RPMI7951 (cell line): Measurements from ENCODE around the gene ZNF529. TPM values are rescaled to one million over a fixed set of nuclear protein-coding genes. Genes with fewer than 3 reads are reported as not detected.
"Not testable (repeated sequence)": the region's sequence is repeated elsewhere in the genome, so short reads cannot be mapped to it uniquely, and the experiment has no call there.

Experiments
- DNase-seq: peaks from one replicate; pipeline ENCODE4 v3.0.0-alpha.2; 2012; ENCODE audit warnings: low read depth
- total RNA-seq: library from RNA; depleted of rRNA; stranded (reverse); fragments of >200 nt; shearing (Covaris generic); gene quantifications from 2 replicates; pipeline ENCODE4 v1.2.3, GENCODE V29; 2014; rRNA removed

ZNF529 gene
- total RNA-seq: 7.3 and 8.9 TPM in 2 replicates

DNA sequence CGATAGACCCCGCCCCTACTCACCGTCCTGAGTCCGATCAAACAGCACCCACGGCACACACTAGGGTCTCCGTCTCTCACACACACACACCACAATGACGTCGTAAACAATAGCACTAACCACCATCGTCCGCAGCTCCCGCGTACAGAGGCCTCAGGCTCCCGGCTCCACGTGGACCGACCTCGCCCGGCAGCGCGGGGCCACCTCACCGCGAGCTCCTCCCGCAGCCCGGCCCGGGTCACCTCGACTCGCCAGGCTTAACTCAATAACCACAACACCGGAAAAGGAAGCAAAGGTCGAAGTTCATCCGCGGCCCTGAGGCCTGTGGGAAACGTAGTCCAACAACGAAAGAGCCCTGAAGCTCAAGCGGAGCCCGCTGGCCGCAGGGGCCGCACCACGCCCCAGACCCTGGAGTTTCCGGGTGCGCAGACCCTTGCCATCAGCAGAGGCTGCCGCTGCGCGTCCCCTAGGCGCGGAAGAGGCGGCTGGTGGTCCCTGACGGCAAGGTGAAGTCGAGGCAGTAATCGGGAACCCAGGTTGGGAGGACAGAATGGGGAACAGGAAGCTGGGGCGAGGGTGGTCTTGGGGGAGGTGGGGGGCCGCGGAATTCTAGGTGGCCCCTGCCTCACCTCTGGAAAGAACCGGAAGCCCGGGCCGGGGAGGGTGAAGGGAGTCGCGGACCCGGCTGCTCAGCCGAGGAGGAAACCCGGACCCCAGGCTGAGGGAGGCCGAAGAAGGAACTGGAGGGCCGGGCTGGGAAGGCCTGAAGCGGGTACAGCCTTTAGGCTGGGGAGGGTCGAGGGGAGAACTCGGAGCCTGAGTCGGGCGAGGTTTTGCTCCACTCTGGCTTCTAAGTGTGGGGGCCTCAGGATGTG lies at the start of gene ZNF529:
TSS of gene ZNF529 (minus strand) at position 273 of the 875 bp plus-strand sequence. CDS start 946 bp downstream, outside the sequence.
- peak; percentile 91 for DNase-seq

DNA sequence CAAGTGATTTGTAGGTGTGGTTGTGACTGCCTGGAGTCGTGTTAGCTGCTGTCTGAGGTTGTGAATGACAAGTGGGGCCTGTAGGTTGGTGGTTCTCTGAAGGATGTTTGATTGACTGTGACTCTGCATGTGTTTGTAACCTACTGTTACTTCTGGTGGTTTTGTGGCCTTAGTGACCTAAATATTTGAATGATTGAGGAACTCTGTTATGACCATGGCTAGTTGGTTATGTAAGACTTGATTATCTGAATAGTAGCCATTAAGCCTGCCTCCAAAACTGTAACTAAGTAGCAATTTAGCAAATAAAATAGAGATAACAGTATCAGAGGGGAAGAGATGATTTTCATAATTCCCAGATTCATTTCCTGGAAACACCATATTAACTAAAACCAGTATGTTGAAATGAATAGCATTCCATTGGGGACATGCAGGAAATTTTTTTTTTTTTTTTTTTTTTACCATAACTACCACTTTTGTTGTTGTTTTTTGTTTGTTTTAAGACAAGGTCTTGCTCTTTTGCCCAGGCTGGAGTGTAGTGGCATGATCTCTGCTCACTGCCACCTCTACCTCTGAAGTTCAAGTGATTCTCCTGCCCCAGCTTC lies 32.9 kb upstream of the ZNF529 start:
- no peak for DNase-seq

DNA sequence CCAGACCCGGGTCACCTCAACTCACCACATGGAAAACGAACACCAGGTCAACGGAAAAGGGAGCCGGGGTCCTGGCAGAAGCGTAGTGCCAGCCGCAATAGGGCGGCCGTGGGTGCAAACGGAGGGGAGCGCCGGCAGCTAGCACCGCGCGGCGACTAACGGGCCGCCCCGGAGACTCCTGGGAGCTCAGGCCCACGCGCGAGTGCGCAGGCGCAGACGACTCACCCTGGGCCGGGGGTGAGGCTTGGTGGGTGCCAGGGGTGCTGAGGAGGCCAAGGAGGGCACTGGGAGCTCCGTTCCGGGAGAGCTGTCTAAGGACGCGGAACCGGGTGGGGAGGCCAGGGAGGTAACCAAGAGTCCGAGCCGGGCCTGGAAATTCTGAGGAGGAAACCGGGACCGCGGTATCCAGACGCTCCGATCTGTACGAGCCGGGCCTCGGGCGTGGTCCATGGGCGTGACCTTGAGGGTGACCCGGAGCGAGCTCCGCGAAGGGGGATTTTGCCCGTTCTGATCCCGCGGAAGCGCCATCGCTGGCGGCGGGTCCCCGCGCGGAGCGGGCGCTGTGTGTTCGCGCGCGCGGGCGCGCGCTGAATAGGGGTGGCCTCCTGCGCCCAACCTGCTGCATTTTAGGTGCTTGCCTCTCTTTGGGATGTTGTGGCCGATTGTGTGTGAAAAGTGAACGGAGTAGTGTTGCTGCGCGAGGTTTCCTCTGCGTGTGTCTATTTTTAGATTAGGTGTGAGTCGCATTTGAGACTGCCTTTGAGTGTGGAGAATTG lies 32.2 kb upstream of the ZNF529 start, which contains the start of gene ZNF382:
TSS of gene ZNF382 (plus strand) at position 213 of the 776 bp plus-strand sequence. CDS start 4,602 bp downstream, outside the sequence.
- peak; percentile 58 for DNase-seq

DNA sequence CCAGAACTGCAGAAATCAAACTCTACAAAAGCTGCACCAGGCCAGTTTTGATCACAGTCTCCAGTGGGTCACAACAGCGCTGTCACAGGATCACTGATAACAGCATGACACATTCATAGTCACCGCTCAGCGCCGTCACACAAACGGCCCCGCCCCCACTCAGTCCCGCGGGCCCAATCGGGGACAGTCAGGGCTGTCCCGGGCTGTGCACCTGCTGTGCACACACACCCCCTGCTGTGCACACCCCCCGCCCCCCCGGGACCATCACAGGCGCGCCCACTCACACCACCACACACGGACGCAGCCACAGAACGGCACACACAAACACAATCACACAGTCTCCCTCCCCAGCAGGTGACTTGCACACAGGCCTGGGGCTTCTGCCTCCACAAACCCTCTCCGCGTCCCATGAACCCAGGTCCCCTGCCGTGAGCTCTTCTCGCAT lies 31.6 kb upstream of the ZNF529 start:
- peak; percentile 51 for DNase-seq

DNA sequence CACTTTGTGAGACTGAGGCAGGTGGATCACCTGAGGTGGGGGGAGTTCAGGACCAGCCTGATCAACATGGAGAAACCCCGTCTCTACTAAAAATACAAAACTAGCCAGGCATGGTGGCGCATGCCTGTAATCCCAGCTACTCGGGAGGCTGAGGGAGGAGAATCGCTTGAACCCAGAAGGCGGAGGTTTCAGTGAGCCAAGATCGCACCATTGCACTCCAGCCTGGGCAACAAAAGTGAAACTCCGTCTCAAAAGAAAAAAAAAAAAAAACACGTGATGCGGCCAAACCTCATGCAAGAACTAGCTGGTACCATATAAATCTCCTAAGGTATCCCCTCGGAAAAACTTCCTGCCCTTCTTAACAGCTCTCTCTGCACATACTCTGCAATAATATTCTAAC lies 29.6 kb upstream of the ZNF529 start:
- DNase-seq: not testable (repeated sequence)

DNA sequence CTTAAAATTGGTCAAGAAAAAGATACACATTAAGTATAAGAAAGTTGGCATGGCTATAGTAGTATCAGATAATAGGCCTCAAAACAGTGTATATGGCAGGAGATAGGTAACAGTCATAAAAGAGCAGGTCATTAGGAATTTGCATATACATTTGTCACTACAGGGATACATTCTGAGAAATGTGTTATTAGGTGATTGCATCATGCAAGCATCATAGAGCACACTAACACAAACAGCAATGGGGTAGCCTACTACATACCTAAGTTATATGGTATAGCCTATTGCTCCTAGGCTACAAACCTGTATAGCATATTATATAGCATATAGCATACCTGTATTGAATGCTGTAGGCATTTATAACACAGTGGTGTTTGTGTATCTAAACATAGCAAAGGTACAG lies 6.2 kb upstream of the ZNF529 start:
- no peak for DNase-seq

DNA sequence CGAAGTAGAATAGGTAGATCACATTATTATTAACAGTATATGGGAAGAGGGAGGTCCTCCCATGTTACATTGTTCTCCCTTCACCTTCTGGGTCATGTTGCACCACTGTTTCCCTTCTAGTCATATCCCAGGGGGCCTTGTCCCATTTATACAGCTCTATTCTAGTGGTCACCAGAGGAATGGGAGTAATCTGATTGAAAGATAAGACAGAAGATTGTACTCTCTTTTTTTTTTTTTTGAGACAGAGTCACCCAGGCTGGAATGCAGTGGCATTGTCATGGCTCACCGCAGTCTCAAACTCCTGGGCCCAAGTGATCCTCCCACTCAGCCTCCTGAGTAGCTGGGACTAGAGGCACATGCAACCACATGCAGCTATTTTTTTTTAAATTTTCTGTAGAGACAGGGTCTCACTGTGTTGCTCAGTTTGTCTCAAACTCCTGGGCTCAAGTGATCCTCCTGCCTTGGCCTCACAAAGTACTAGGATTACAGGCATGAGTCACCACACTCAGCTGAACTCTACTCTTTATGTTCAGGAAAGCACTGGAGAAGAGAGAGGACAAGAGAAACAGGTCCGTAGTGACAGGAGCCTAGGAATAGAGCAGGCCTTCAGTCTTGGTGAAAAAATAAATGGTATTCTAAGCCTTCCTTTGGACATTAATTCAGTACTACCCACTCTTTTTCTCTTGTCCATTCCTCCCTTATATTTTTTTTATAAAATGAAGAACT lies 4.3 kb upstream of the ZNF529 start:
- DNase-seq: peak; percentile 6

DNA sequence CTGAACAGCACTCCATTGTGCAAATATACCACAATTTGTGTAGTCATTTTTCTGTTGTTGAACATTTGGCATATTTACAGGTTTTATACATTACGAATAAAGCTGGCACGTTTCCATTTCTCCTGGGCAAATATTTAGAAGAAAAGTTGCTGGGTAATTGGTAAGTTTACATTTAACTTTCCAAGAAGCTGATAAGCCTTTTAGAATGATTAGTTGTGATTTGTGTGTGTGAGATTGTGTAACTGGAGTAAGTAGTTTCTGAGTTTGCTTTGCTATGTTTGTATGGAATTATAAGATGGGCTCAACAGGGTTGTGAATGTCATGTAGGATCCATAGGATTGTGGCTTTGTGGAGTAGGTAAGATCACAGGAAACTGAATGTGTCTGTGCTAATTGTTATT lies 1.6 kb upstream of the ZNF529 start:
- DNase-seq: no peak

DNA sequence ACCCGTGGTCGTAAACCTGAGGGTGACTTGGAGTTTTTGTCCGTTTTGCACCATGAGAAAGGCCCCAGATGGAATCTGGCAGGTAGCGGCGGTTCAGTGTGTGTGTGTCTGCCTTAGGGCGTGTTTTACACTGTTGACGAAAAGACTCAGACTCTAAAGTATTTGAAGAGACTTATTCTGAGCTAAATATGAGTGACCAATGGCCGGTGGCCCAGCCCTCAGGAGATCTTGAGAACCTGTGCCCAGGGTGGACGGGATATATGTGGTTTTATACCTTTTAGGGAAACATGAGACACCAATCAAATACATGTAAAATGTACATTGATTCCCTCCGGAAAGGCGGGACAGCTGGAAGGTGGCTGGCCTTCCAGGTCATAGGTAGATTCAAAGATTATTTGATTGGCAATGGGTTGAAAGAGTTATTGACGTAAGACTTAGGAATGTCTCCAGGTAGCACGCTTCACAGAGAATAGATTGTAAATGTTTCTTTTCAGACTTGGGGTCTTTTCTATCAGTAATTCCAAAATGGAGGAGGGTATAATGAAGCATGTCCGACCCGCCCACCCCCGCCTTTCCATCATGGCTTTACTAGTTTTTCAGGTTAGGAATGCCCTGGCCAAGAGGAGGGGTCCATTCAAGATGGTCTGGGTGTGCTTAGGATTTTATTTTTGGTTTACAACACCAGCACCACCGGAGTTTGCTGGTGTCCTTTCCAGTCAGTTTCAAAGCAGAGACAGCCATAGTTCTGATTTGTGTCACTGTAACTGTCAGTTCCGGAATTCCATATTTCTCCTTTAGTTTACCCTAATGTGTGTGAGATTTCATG lies 1.0 kb upstream of the ZNF529 start:
- peak; percentile 27 for DNase-seq

DNA sequence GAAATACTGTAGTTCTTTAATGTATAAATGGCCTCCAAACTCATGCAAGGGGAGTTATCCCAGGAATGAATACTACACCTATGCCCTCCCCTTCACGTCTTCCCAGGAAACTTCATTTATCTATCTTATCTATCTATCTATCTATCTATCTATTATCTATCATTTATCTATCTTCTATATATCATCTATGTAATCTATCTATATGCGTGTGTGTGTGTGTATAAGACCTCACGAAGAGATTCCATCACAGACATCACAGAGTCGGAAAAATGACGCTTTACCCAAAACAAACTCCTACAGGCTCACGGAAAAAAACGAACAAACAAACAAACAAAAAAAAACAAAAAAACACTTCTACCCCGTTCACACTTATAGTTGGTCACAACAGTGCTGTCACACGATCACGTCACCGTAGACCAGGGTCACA lies 486 bp downstream of the ZNF529 start:
- DNase-seq: no peak

DNA sequence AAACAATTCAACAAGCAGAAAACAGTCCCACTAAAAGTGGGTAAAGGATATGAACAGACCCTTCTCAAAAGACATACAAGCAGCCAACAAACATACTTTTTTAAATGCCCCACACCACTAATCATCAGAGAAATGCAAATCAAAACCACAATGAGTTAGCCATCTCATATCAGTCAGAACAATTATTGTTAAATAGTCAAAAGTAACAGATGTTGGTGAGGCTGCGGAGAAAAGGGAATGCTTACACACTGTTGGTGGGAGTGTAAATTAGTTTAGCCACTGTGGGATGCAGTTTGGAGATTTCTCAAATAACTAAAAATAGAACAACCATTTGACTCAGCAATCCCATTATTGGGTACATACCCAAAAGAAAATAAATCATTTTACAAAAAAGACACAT lies 8.7 kb downstream of the ZNF529 start:
- DNase-seq: no peak

DNA sequence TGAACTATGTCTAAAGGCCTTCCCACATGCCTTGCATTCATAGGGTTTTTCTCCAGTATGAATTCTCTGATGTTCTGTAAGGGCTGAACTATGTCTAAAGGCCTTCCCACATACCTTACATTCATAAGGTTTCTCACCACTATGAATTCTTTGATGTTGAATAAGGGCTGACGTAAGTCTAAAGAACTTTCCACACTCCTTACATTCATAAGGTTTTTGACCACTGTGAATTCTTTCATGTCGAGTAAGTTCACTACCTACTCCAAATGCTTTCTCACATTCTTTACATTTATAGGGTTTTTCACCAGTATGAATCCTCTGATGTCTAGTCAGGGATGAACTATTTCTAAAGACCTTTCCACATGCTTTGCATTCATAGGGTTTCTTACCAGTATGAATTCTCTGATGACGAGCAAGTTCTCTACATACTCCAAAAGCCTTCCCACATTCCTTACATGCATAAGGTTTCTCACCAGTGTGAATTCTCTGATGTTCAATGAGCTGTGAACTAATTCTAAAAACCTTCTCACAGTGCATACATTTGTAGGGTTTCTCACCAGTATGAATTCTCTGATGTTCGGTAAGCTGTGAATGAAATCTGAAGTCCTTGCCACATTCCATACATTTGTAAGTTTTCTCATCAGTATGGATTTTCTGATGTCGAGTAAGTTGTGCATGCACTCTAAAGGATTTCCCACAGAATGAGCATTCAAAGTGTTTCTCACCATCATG lies 25.9 kb downstream of the ZNF529 start:
- peak; percentile 26 for DNase-seq

DNA sequence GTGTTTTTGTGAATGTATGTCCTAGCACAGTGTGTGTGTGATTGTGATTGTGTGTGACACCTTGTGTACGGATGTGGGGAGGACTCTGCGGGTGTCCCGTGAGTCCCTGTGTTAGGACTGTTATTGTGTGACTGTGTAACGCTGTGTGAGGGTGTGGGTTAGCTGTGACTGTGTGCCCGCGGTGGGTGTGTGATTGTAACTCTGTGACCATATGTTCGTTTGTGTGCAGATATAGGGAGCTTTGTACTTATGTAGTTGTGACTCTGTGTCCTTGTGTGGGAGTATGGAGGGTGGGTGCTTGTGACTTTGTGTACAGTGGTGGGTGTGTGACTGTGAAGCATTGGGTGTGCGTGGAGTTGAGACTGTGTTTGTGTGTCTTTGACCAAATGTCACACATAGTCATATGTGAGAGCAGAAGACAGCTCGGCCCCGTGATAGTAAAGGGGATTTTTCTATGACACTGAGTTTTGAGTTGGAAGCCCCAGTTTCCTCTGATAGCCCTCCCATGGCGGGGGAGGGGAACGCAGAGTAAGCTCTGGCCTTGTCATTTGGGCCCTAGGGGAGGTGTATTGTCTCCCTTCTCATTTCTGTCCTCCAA lies 44.1 kb downstream of the ZNF529 start:
- DNase-seq: no peak

DNA sequence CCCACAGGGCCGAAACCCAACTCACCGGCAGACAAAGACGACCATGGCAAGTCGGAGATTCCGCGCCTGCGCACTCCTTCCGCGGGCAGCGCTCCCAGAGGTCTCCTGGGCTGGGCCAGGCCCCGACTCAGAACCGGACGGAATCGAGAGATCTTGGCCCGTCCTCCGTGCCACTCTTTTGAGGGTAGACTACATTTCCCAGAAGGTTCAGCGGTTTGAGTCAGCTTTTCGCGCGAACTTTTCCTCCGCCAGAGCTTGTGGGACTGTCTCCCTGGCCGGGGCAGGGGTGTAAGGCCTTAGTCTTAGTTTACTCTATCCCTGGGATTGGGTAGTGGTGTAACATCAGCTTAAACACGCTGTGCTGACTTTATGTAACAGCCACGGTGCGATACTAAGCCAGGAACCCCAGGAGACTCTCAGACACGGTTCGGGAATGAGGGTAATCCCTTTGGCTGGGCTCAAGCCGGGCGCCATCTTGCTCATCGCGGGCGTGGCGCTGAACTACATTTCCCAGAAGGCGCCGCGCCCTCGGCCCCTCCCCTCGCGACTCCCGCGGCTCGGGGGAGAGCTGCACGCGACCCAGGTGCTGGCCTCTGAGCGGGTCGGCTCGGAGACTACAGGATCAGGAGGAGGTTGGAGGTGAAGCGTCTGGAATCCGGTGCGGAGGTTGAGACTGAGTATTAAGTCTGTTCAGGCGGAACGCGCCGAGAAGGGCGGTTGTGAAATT lies 44.7 kb downstream of the ZNF529 start, which contains the start of gene ZNF260:
TSS of gene ZNF260 (minus strand) at position 78 of the 727 bp plus-strand sequence. CDS start 13,033 bp downstream, outside the sequence.
- peak; percentile 98 for DNase-seq

DNA sequence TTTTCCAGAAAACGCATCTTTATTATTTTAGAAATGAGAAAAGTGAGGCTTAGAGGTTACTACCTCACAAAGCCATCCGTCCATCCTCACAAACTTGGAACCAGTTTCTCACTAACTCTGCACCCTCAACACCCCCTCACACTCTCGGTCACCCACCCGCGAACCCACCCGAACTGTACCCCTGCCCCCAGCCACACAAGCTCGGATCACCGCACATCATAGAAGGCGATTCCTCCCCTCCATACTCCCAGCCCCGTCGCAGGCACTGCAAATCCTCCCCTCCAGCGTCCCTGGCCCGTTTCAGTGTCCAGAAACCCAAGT lies 45.3 kb downstream of the ZNF529 start:
- DNase-seq: no peak

DNA sequence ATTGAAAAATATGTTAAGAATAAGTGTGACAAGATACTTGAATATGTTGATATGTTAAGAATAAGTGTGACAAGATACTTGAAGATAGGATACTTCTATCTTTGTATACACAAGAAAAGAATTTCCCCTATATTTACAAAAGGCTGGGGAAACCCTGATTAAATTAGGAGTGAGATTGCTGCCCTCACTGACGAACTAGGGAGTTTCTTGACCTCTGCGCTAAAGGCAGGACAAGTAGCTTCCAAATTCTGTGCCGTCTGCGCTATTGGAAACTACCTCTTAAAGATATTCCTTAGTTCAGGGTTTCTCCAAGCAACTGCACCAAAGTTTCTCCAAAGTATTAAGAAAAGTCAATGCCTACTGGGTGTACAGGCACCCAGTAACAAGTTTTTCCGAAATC lies 45.8 kb downstream of the ZNF529 start:
- no peak for DNase-seq

DNA sequence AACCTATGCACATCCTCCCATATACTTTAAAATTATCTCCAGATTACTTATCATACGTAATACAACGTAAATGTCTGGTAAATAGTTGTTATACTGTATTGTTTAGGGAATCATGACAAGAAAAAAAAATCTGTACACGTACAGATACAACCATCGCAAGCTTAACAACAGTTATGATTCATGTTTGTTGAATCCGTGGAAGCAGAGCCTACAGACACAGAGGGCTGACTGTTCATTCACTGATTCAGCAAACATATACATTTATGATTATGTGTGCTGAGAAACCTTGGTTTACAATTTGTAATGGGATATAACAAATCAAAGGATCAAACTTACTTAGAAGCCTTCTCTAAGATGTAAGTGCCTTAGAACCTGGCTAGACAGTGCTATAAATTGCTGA lies 46.5 kb downstream of the ZNF529 start:
- no peak for DNase-seq

DNA sequence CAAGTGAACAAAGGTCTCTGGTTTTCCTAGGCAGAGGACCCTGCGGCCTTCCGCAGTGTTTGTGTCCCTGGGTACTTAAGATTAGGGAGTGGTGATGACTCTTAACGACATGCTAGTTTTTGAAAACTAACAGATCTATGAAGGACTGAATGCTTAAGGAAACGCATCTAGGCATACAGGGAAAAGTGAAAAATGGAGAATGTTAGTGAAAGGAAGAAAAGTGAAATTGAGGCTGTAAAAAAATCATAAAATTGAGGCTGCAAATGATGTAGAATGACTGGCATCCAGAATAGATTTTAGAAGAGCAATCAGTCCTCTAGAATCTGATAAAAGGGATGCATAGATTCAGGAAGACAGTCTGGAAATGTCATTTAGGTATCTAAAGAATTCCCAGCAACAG lies 48.5 kb downstream of the ZNF529 start:
- DNase-seq: no peak
